Stimulated activated CD4-positive, alpha-beta T cell treated with anti-CD3 and anti-CD28 coated beads, Interleukin-2, amount 100 ng/mL, for 48 hours (primary cell): ENCODE measurements around the gene SCAMP4.

Experiments used
- DNase-seq, 2 donors: peaks; one replicate each; pipeline ENCODE4 v3.0.0-alpha.2; 2020

The SCAMP4 gene

GRCh38 chr19:1917926-1918325, 12.7 kb downstream of the SCAMP4 start:
- no peak for DNase-seq

GRCh38 chr19:1918975-1919374, 13.8 kb downstream of the SCAMP4 start:
- no peak for DNase-seq

DNA sequence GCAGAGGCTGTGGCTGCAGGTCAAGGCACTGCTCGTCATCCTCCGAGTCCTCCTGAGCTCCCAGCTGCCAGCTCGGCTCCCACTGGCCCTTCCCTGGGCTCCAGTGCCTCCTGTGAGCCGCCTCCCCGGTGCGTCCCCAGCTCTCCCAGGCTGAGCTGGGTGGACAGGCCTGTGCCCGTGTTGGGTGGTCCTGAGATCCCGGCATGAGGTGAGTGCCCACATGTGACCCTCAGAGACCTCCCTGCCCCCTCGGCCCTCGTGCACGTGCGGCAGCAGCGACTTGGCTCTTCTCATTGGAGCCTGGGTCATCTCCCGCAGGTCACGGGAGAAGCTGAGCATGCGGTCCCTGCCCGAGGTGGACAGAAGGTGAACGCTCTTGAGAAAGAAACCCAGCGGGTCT, 15.4 kb downstream of the SCAMP4 start:
- DNase-seq = no peak

GRCh38 chr19:1921326-1921725, 16.1 kb downstream of the SCAMP4 start:
- no peak for DNase-seq

GRCh38 chr19:1921825-1922224, 16.6 kb downstream of the SCAMP4 start:
- no peak for DNase-seq

DNA sequence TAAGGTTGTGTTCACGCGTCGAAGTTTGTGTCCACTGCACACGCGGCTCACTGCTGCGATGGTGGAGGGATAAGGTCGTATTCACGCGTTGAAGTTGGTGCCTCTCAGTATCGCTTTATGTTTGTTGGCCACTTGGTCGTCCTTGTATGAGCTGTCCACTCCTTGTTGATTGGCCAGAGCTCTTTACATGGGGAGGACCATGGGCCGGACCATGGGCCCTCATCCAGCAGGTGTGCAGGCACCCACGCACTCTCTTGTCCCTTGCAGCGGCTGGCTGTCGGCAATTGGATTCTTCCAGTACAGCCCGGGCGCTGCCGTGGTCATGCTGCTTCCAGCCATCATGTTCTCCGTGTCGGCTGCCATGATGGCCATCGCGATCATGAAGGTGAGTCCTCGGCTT, 17.6 kb downstream of the SCAMP4 start:
- no peak for DNase-seq

- no peak for DNase-seq
These were observed 18.1 kb downstream of the SCAMP4 start for GRCh38 chr19:1923319-1923718.

DNA sequence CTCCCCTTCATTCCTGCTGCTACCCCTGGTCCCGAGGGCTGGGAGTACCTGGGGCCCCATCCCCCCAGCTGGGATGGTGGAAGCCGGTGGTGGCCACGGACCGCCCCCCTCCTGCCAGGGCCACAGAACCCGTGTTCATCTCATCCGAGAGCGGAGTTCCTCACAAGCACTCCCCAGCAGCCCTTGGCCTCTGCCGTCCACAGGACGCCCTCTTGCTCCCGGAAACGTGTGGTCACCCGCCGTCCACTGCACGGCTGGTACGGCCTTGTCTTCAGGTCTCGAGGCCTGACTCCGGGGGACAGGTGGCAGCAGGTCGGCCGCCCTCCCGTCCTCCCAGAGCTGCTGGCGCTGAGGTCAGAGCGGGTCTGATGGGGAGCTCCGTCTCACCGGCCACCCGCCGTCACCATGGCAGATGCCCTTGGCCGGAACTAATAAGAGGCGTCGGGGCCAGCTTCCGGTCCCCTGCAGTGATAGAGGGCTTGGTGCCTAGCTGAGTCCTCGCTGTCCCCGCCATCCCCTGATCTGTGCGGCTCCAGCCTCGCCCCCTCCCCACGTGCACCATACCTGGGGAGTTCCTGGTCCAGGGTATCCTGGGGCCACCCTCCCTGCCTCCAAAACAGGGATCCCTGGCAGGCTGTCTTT, 19.2 kb downstream of the SCAMP4 start:
- no peak for DNase-seq

- no peak for DNase-seq
These were observed 20.3 kb downstream of the SCAMP4 start for GRCh38 chr19:1925544-1925943.

DNA sequence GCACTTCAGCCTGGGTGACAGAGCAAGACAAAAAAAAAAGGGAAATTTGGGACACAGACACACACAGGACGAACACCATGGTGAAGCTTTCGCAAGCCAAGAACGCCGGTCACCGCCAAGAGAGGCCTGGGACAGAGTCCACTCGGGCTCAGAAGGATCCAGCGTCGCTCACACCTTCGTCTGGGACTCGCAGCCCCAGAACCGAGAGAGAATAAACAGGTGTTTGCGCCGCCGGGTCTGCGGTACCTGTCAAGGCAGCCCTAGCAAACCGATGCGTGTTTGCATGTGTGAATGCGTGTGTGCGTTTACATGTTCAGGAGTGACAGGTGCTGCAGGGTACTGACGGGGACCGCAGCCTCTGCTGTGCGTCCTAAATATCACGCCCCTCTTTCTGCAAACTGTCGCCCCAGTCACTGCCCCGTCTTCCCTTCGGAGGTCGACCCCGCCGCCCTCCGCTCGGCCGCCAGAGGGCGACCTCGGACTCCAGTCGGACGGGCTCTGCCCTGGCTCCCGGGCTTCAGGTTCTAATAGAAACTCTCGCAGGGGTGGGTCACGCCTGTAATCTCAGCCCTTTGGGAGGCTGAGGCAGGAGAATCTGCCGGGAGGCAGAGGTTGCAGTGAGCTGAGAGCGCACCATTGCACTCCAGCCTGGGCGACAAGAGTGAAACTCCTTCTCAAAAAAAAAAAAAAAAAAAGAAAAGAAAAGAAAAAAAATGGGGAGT, 24.0 kb downstream of the SCAMP4 start:
- peak; percentile 84 to 90 for DNase-seq

GRCh38 chr19:1931445-1931844, 26.2 kb downstream of the SCAMP4 start:
- no peak for DNase-seq

GRCh38 chr19:1932395-1932794, 27.2 kb downstream of the SCAMP4 start:
- no peak for DNase-seq

GRCh38 chr19:1933244-1933643, 28.0 kb downstream of the SCAMP4 start:
- DNase-seq = no peak

DNA sequence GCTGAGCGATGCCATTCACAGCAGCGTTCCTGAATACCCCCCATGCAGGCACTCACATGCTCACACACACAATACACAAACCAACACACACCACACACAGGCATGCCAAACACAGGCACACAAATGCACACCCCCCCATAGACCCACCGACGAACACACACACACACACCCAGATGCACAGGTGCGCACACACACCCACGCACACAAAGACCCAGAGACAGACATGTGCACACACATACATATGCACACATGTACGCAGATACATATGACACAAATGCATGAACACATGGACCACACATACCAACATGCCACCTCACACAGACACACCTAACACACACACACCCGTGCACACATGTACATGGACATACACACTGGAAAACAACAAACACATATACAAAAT, 28.7 kb downstream of the SCAMP4 start:
- DNase-seq = no peak

GRCh38 chr19:1935484-1936208, 30.4 kb downstream of the SCAMP4 start:
- no peak for DNase-seq

- no peak for DNase-seq
These were observed 31.2 kb downstream of the SCAMP4 start for GRCh38 chr19:1936430-1936829.

DNA sequence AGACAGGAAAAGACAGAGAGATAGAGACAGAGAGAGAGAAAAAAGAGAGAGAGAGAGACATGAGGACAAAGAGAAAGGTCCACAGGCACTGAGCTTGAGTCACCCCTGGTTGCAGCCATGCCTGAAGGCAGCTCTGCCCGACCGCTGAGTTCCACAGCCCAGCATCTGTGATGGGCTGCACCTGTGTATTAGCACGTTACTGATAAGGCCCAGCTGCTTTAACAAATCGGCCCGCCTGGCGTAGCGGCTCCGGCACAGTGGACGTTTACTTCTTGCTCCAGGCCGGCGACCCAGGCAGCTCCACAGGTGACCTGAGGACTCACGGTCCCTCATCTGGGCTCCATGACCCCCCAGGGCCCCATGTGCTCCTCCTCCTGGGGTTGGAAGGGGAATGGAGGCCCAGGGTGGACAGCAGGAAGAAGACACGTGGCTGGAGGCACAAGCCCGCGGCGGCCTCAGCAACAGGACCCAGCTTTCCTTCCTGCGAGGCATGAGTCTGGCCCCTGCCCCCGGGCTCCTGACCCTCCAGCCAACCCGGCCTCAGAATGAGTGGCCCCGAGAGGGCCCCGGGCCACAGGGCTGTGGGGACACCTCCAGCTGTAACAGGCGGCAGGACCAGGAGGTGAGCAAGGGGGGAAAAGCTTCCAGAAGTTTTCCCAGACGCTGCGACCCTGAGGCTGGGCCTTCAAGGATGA, 31.9 kb downstream of the SCAMP4 start:
- no peak for DNase-seq

GRCh38 chr19:1938071-1938470, 32.9 kb downstream of the SCAMP4 start:
- no peak for DNase-seq

DNA sequence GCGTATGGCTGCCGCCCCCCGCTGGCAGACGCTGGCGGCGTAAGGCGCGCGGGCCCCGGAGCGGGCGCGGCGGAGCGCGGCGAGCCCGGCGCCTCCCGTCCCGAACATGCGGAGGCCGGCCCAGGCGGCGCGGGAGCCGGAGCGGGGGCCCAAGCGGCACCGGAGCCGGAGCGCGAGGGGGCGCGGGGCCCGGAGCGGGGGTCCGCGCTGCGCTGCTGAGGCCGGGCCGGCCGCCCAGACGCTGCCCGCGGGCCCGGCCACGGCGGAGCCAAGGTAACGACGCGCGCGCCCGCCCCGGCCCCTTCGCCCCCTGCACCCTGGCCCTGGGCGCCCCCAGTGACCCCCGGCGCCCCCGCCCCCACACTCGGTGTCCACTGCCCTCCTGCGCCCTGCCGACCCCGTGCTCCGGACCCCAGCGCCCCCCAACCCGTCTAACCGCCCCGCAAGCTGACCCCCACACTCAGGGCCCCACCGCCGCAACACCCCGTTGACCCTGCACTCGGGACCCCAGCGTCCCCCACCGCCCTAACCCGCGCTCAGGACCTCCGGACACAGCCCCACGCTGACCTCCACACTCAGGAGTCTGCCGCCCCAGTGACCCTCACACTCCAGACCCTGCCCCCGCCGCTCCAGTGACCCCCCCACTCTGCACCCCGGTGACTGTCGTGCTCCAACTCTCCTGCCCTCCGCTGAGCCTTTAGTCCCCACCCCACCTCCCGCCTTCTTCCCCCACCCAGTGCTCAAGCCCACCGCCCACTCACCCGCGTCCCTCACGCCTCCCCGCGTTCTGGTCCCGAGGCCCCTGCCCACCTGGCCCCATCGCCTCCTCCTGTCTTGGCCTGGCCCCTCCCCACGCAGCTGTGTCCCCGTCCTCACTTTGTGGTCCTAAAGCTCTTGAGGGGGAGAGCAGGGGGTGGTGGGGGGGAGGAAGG, 36.2 kb downstream of the SCAMP4 start, which contains the start of gene CSNK1G2:
CSNK1G2 (plus strand) TSS at position 27 of the 932 bp plus-strand sequence. CDS start 28,601 bp downstream, outside the sequence.
- peak in 1 of 2 donors; percentile 26 for DNase-seq

DNA sequence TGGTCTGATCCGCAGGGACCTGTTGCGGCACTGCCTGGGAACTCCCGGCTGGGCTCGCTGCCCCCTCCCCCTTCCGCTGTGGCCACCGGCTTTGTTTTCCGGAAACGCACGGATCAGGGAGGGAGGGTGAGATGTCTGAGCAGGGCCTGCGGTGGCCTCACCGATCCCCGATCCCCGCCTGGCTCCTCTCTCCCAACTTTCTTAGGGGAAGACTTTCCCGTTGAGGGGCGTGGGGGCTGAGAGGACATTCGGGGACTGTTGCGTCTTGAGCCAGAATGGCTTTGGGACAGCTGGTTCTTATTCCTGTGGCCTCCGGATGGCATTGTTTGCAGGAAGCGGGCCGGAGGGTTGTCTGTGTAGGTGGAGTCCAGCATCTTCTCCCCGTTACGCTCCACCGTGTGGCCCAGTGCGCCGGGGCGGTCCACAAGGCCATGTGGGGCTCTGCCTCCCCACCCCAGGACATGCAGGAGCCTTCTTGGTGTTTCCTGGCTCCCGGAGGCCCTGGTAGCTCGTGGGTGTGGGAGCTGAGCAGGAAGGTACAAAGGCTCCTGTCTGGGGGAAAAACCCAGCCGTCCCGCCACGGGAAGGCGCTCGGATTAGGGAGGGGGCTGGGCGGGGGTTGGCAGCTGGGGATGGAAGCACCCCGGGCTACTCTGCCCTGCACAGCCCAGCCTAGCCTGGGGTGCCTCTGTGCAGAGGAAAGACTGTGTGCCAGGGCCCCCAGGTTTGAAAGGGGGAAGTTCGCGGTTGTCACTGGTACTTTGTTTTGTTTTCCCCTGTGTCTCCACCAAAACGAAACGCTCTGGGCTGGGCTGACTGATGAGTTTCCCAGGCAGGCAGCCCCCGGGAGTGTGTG, 37.1 kb downstream of the SCAMP4 start:
- DNase-seq = peak; percentile 57 to 63

GRCh38 chr19:1942934-1943555, 37.8 kb downstream of the SCAMP4 start:
- no peak for DNase-seq
